GM23338 (cell line): Measurements from ENCODE around the gene CHRM4. TPM values are rescaled to one million over a fixed set of nuclear protein-coding genes. Genes with fewer than 3 reads are reported as not detected.

ENCODE experiments used
- ATAC-seq: fragments of 200-7000 bp; cut with Tn5 transposase; 3 replicates; pipeline ENCODE4 v1.9.1; 2020
- DNase-seq: peaks from one replicate; pipeline ENCODE4 v3.0.0-alpha.2; 2015; ENCODE audit warnings: low spot score
- H2AFZ ChIP-seq: fragments of 200-600 bp; sonication (generic); 2 replicates; pipeline ENCODE4 v1.8.0; 2016; ENCODE audit warnings: antibody characterized with exemption, mild to moderate bottlenecking, moderate library complexity
- H3F3A ChIP-seq: fragments of 200-600 bp; sonication (generic); replicated peaks from 2 replicates; pipeline ENCODE4 v1.8.0; 2017; ENCODE audit warnings: antibody characterized with exemption, mixed run types, low read depth
- H3K27ac ChIP-seq: fragments of 200-600 bp; sonication (generic); 2 replicates; pipeline ENCODE4 v1.6.1; 2016; ENCODE audit warnings: low read depth
- H3K27me3 ChIP-seq: fragments of 200-600 bp; sonication (generic); 2 replicates; pipeline ENCODE4 v1.8.0; 2016; ENCODE audit warnings: mild to moderate bottlenecking, mixed run types, moderate library complexity; ENCODE audit not compliant: insufficient read depth
- H3K36me3 ChIP-seq: fragments of 200-600 bp; sonication (generic); 2 replicates; pipeline ENCODE4 v1.8.0; 2016; ENCODE audit warnings: mild to moderate bottlenecking; ENCODE audit not compliant: insufficient read depth
- H3K4me1 ChIP-seq: fragments of 200-600 bp; sonication (generic); 2 replicates; pipeline ENCODE4 v1.8.0; 2016; ENCODE audit warnings: mild to moderate bottlenecking, moderate library complexity; ENCODE audit not compliant: insufficient read depth
- H3K4me2 ChIP-seq: fragments of 200-600 bp; sonication (generic); 2 replicates; pipeline ENCODE4 v1.7.1; 2017; ENCODE audit warnings: mixed run types
- H3K4me3 ChIP-seq: fragments of 200-600 bp; sonication (generic); 2 replicates; pipeline ENCODE4 v1.6.1; 2016; ENCODE audit warnings: mixed run types
- H3K79me2 ChIP-seq: fragments of 200-600 bp; sonication (generic); replicated peaks from 2 replicates; pipeline ENCODE4 v1.8.0; 2017; ENCODE audit warnings: mild to moderate bottlenecking; ENCODE audit not compliant: insufficient read depth
- H3K9me2 ChIP-seq: fragments of 200-600 bp; sonication (generic); 2 replicates; pipeline ENCODE4 v1.8.0; 2017; ENCODE audit not compliant: insufficient read depth
- H4K20me1 ChIP-seq: fragments of 200-600 bp; sonication (generic); replicated peaks from 2 replicates; pipeline ENCODE4 v1.8.0; 2017; ENCODE audit warnings: mild to moderate bottlenecking; ENCODE audit not compliant: insufficient read depth
- H3K27ac Mint-ChIP-seq: 2 replicates; pipeline ENCODE4 v1.8.0; 2020; ENCODE audit warnings: inconsistent platforms, mild to moderate bottlenecking, moderate library complexity, mixed read lengths
- H3K27me3 Mint-ChIP-seq: 3 replicates; pipeline ENCODE4 v1.8.0; 2022; ENCODE audit warnings: low read depth, mild to moderate bottlenecking, moderate library complexity, mixed read lengths, inconsistent platforms; ENCODE audit not compliant: insufficient read depth, poor library complexity
- H3K36me3 Mint-ChIP-seq: 3 replicates; pipeline ENCODE4 v1.8.0; 2021; ENCODE audit warnings: low read depth, mild to moderate bottlenecking, inconsistent platforms, moderate library complexity, mixed read lengths
- H3K4me1 Mint-ChIP-seq: 3 replicates; pipeline ENCODE4 v1.8.0; 2020; ENCODE audit warnings: mild to moderate bottlenecking, inconsistent platforms, mixed read lengths
- H3K4me3 Mint-ChIP-seq: 3 replicates; pipeline ENCODE4 v1.8.0; 2021; ENCODE audit warnings: moderate library complexity, mild to moderate bottlenecking, inconsistent platforms, mixed read lengths
- H3K9me3 Mint-ChIP-seq: 3 replicates; pipeline ENCODE4 v1.8.0; 2020; ENCODE audit warnings: moderate library complexity, mild to moderate bottlenecking, inconsistent platforms, mixed read lengths
- CREB1 ChIP-seq: fragments of 250-450 bp; sonication (Bioruptor Pico); IDR thresholded peaks from 2 replicates; pipeline ENCODE4 v1.5.0; 2020; ENCODE audit warnings: low read depth, mild to moderate bottlenecking, moderate library complexity
- JUNB ChIP-seq: IDR thresholded peaks from one replicate; pipeline ENCODE4 v1.6.1; 2016; ENCODE audit warnings: antibody characterized with exemption; ENCODE audit not compliant: unreplicated experiment
- NANOG ChIP-seq: IDR thresholded peaks from 2 replicates; pipeline ENCODE4 v1.6.1; 2016; ENCODE audit warnings: antibody characterized with exemption, borderline replicate concordance
- ZNF331 ChIP-seq: fragments of 250-450 bp; sonication (Bioruptor Pico); IDR thresholded peaks from 2 replicates; pipeline ENCODE4 v1.5.0; 2020; ENCODE audit warnings: low read depth, mild to moderate bottlenecking, moderate library complexity
- polyA plus RNA-seq: library from polyadenylated mRNA; unstranded; fragments of >200 nt; fragmentation: Nextera tagmentation; extraction: Ambion mirVana; gene quantifications from 2 replicates; pipeline ENCODE4 v1.2.1, GENCODE V29; 2016
- total RNA-seq: library from RNA; depleted of rRNA; stranded (reverse); fragments of >200 nt; shearing (Covaris generic); gene quantifications from 2 replicates; pipeline ENCODE4 v1.2.3, GENCODE V29; 2014
- TF ChIP-seq, protein P1 (sequence below): IDR thresholded peaks from one replicate; pipeline ENCODE4 v1.6.1; 2018; ENCODE audit warnings: antibody characterized with exemption; ENCODE audit not compliant: unreplicated experiment
- TF ChIP-seq, protein P2 (sequence below), 2 experiments: fragments of 200-600 bp in 1 of 2; sonication (generic) in 1 of 2; conservative IDR thresholded peaks; 2 replicates each; pipeline versions ENCODE4 v1.5.1 to v1.6.1; 2016 to 2017; ENCODE audit warnings: antibody characterized with exemption in 2 of 2, low read depth in 2 of 2, mild to moderate bottlenecking in 2 of 2, moderate library complexity in 1 of 2
- TF ChIP-seq, protein P3 (sequence below): fragments of 250-450 bp; sonication (Bioruptor Pico); IDR thresholded peaks from 2 replicates; pipeline ENCODE4 v1.5.0; 2020; ENCODE audit warnings: mild to moderate bottlenecking, moderate library complexity

Gene CHRM4
- total and polyA plus RNA-seq, 2 experiments from 2014 or later, result 0.97 TPM; not detected in 1

DNA sequence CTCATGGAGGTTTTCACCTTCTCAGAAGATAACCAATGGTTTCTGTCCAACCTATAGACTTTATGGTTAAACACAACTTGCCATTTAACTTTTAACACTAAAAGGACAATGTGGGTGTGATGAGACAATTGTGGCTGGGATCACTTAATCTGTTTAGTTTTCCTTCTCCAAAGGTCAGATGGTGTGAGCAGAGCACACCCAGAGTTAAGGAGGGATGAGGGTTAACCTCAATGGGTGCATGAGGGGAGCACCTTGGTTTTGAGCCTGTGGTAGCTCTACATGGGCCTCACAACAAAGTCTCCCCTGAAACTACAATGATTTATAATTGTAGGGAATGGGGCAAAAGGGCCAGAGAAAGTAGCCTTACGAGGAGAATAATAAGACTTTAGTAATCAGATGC is 28.9 kb upstream of the CHRM4 start:
- H3K4me3 Mint-ChIP-seq, result no peak overlapping the region; the same call in 2 of the 3 replicates

More for the DNA sequence above, 28.9 kb upstream of the CHRM4 start:
- Mint-ChIP-seq H3K9me3 (no peaks in the 10 kb centered on the region), H3K36me3 (peaks cover 5% of the 10 kb centered on the region; the same call in 2 of the 3 replicates), H3K4me1 (peaks cover 13% of the 10 kb centered on the region; the same call in 2 of the 3 replicates), H3K27me3 (peaks cover 1% of the 10 kb centered on the region), H3K27ac (no peak overlapping the region)
- DNase-seq, result no peak
- H3K79me2 ChIP-seq, result no peaks in the 10 kb centered on the region
- no peaks in the 10 kb centered on the region for H3F3A ChIP-seq
- H3K4me1 ChIP-seq, result 0 out of 2 replicates have a peak, but pooled peaks cover 4% of the 10 kb centered on the region
- H2AFZ ChIP-seq, result no peak overlapping the region
- no peaks in the 10 kb centered on the region for H3K27me3 ChIP-seq
- TF ChIP-seq ZNF331 (CRISPR knock-in tag) (no peak), JUNB (no peak), NANOG (no peak), CREB1 (CRISPR knock-in tag) (no peak)
- TF ChIP-seq, protein P1, sequence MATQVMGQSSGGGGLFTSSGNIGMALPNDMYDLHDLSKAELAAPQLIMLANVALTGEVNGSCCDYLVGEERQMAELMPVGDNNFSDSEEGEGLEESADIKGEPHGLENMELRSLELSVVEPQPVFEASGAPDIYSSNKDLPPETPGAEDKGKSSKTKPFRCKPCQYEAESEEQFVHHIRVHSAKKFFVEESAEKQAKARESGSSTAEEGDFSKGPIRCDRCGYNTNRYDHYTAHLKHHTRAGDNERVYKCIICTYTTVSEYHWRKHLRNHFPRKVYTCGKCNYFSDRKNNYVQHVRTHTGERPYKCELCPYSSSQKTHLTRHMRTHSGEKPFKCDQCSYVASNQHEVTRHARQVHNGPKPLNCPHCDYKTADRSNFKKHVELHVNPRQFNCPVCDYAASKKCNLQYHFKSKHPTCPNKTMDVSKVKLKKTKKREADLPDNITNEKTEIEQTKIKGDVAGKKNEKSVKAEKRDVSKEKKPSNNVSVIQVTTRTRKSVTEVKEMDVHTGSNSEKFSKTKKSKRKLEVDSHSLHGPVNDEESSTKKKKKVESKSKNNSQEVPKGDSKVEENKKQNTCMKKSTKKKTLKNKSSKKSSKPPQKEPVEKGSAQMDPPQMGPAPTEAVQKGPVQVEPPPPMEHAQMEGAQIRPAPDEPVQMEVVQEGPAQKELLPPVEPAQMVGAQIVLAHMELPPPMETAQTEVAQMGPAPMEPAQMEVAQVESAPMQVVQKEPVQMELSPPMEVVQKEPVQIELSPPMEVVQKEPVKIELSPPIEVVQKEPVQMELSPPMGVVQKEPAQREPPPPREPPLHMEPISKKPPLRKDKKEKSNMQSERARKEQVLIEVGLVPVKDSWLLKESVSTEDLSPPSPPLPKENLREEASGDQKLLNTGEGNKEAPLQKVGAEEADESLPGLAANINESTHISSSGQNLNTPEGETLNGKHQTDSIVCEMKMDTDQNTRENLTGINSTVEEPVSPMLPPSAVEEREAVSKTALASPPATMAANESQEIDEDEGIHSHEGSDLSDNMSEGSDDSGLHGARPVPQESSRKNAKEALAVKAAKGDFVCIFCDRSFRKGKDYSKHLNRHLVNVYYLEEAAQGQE, result no peak
- TF ChIP-seq, protein P2, sequence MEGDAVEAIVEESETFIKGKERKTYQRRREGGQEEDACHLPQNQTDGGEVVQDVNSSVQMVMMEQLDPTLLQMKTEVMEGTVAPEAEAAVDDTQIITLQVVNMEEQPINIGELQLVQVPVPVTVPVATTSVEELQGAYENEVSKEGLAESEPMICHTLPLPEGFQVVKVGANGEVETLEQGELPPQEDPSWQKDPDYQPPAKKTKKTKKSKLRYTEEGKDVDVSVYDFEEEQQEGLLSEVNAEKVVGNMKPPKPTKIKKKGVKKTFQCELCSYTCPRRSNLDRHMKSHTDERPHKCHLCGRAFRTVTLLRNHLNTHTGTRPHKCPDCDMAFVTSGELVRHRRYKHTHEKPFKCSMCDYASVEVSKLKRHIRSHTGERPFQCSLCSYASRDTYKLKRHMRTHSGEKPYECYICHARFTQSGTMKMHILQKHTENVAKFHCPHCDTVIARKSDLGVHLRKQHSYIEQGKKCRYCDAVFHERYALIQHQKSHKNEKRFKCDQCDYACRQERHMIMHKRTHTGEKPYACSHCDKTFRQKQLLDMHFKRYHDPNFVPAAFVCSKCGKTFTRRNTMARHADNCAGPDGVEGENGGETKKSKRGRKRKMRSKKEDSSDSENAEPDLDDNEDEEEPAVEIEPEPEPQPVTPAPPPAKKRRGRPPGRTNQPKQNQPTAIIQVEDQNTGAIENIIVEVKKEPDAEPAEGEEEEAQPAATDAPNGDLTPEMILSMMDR (conservative IDR thresholded peaks at IDR 0.05; ENCODE audit: low read depth in 2 of 2), result no peak
- TF ChIP-seq, protein P3, sequence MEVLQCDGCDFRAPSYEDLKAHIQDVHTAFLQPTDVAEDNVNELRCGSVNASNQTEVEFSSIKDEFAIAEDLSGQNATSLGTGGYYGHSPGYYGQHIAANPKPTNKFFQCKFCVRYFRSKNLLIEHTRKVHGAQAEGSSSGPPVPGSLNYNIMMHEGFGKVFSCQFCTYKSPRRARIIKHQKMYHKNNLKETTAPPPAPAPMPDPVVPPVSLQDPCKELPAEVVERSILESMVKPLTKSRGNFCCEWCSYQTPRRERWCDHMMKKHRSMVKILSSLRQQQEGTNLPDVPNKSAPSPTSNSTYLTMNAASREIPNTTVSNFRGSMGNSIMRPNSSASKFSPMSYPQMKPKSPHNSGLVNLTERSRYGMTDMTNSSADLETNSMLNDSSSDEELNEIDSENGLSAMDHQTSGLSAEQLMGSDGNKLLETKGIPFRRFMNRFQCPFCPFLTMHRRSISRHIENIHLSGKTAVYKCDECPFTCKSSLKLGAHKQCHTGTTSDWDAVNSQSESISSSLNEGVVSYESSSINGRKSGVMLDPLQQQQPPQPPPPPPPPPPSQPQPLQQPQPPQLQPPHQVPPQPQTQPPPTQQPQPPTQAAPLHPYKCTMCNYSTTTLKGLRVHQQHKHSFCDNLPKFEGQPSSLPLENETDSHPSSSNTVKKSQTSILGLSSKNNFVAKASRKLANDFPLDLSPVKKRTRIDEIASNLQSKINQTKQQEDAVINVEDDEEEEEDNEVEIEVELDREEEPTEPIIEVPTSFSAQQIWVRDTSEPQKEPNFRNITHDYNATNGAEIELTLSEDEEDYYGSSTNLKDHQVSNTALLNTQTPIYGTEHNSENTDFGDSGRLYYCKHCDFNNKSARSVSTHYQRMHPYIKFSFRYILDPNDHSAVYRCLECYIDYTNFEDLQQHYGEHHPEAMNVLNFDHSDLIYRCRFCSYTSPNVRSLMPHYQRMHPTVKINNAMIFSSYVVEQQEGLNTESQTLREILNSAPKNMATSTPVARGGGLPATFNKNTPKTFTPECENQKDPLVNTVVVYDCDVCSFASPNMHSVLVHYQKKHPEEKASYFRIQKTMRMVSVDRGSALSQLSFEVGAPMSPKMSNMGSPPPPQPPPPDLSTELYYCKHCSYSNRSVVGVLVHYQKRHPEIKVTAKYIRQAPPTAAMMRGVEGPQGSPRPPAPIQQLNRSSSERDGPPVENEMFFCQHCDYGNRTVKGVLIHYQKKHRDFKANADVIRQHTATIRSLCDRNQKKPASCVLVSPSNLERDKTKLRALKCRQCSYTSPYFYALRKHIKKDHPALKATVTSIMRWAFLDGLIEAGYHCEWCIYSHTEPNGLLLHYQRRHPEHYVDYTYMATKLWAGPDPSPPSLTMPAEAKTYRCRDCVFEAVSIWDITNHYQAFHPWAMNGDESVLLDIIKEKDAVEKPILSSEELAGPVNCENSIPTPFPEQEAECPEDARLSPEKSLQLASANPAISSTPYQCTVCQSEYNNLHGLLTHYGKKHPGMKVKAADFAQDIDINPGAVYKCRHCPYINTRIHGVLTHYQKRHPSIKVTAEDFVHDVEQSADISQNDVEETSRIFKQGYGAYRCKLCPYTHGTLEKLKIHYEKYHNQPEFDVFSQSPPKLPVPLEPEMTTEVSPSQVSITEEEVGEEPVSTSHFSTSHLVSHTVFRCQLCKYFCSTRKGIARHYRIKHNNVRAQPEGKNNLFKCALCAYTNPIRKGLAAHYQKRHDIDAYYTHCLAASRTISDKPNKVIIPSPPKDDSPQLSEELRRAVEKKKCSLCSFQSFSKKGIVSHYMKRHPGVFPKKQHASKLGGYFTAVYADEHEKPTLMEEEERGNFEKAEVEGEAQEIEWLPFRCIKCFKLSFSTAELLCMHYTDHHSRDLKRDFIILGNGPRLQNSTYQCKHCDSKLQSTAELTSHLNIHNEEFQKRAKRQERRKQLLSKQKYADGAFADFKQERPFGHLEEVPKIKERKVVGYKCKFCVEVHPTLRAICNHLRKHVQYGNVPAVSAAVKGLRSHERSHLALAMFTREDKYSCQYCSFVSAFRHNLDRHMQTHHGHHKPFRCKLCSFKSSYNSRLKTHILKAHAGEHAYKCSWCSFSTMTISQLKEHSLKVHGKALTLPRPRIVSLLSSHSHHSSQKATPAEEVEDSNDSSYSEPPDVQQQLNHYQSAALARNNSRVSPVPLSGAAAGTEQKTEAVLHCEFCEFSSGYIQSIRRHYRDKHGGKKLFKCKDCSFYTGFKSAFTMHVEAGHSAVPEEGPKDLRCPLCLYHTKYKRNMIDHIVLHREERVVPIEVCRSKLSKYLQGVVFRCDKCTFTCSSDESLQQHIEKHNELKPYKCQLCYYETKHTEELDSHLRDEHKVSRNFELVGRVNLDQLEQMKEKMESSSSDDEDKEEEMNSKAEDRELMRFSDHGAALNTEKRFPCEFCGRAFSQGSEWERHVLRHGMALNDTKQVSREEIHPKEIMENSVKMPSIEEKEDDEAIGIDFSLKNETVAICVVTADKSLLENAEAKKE (CRISPR knock-in tag), result no peak
- ATAC-seq, result no peak
- H3K9me2 ChIP-seq, result no peaks in the 10 kb centered on the region
- no peak overlapping the region for H3K4me2 ChIP-seq
- H4K20me1 ChIP-seq, result no peaks in the 10 kb centered on the region
- H3K36me3 ChIP-seq, result peaks cover 3% of the 10 kb centered on the region; the same call in 1 of the 2 replicates
- no peak overlapping the region for H3K27ac ChIP-seq
- H3K4me3 ChIP-seq, result no peak overlapping the region
